GM19467 (cell line): ENCODE measurements around the gene CHST15.

Experiments
- ATAC-seq: cut with Tn5 transposase; IDR thresholded peaks from one replicate; pipeline ENCODE4 v1.9.1; 2021; ENCODE audit warnings: mild to moderate bottlenecking, moderate library complexity; ENCODE audit not compliant: unreplicated experiment

The CHST15 gene

DNA sequence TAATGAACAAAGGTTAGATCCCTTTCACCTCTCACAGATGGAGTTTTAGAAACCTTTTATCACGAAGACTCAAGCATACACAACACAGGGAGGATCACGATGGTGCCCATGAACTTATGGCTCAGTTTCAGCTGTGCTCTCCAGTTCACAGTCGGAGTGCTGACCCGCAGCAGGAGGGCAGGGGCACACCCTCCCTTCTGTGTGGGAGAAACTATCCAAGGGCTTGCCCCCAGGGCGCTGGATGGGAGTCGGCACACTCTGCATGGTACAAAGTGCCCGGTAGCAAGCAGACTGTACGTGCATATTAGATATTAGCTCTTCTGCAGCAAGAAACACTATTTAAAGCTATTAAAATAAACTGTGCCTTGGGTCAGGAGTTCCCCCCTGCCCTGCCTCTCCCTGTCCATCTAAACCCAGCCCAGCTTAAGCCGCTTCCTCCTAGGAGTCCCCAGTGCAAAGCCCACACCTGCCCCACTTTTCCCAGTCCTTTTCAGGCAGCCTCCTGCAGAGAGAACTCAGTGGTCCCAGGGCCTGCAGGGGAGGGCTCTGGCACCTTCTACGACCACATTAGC is 76.5 kb downstream of the CHST15 start:
- ATAC-seq = no peak

DNA sequence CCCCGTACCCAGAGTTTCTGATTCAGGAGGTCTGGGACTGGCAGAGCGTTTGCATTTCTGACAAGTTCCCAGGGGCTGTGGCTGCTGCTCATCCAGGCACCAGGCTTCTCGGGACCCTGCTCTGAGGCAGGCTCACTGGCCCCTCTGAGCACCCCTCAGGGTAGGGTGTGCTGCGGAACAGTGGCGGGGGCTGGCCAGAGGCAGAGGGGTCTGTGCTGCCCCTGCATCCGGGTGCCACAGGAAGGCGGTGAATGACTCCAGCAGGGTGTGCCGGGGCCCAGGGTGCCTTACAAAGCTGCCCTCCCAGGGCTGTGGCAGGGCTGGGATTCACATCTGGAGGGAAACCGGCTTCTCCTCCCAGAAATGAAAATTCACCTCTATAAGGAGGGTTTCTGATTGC is 77.4 kb downstream of the CHST15 start:
- ATAC-seq = no peak

DNA sequence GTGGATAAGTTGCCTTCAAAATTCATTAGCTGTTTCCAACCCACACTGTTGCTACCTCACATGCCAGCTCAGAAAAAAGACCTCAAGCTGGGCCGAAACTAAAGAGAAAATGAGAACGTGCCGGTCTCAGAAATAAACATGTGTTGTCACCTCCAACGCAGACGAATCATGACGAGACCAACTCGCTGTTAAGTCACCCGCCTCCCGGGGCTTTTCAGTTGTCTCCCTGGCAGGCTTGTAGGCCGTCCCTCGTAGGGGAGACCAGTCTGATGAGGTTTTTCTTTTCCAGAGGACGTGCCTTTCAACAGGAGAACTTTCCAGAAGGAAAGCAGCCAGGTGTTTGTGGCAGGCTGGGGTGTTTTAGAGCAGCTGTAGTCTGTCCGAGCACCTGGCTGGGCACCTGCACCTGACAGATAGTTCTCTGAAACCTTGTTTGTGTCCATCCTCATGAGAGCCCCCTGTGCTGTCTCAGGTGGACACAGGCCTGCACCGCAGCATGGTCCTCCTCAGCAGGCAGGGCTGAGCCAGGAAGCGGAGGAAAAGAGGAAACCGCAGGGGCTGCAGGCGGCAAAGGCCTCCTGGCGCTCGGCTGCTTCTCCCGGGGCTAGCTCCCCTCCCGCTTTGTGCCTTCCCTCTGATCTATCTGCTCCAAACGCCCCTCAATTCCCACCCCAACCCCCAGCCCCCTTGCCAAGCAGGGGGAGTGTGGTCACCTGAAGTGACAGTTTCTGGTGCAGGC is 78.8 kb downstream of the CHST15 start:
- no peak for ATAC-seq

DNA sequence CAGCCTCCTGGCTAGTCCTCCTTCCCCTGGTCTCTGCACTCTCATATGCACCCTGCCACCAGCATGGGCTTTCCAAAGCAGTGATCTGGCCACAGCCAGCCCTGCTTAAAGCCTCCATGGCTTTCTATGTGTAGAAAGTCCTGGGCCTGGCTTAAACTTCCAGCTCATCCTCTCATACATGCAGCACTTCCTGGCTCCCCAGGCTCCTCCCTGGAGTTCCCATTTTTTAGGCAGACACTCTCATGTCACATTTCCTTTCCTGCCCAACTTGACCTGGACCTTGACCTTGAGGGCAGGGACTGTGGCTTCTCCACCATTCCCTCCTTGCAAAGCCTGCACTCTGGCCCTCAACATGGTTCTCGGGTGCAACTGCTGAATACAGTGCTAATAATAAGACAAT is 79.5 kb downstream of the CHST15 start:
- ATAC-seq = no peak

DNA sequence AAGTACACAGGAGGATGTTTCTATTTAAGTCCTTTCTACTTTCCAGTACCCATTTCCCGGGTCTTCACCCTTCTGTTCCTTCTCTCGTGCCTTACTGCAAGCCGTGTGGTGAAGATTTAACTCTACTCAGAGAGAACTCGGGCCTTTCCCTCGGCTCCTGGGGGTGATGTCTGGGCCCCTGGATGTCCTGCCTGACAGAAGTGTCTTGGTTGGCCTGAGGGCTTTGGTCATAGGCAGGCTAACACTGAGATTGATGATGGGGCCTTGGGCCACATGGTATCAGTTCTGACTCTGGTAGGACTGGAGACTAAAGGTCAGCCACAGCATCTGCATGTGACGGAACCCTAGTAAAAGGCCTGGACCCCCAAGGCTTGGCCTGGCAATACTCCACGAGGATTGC is 80.4 kb downstream of the CHST15 start:
- no peak for ATAC-seq

DNA sequence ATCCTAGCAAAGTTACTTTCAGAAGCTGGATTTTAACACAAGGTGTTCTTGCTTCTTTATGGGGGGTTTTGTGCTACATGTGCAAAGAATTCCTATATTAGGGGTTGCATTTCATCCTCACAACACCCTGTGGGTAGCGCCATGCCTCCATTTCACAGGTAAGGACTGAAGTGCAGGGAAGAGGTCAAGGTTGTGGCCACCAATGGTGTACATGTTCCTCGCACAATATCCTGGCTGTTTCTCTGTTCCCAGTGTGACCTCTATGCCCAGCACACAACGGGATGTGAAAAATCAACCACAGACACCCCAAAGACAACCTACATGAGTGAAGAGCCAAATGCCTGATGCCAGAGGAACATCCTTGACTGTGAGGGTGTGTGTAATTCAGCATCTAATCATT is 80.8 kb downstream of the CHST15 start:
- no peak for ATAC-seq

DNA sequence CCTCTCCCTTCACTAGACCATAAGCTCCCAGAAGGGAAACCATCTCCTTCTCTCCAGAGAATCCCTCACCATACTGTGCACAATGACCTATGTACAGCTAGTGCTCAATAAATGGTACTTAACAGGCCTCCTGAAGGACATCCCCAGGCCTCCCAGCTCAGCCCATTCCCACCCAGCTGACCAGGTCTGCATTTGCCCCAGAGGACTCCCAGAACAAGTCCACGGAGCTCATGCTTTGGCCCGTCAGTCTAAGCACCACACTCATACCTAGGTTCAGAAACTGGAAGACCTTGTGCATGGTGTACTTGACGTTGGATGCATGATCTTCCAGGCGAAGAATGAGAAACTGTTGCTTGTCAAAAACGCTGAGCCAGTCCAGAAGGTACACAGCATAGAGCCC is 81.3 kb downstream of the CHST15 start:
- no peak for ATAC-seq

DNA sequence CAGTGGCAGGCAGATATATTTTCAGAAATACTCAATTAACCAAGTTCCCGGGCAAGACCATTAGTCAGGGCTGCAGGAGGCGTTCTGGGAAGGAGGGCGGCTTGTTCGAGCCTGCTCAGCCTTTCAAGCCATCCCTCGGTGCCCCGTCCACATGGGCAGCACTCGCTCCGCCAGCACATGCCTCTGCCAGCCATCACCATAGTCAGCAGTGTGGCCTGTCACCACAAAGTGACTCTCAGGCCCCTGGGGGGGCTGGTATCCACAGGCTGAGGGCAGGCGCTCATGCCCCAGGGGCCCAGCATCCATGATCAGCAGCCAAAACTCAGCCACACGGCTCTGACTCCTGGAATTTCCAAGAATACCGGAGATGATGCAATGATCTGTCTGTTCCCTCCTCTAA is 81.9 kb downstream of the CHST15 start:
- no peak for ATAC-seq

DNA sequence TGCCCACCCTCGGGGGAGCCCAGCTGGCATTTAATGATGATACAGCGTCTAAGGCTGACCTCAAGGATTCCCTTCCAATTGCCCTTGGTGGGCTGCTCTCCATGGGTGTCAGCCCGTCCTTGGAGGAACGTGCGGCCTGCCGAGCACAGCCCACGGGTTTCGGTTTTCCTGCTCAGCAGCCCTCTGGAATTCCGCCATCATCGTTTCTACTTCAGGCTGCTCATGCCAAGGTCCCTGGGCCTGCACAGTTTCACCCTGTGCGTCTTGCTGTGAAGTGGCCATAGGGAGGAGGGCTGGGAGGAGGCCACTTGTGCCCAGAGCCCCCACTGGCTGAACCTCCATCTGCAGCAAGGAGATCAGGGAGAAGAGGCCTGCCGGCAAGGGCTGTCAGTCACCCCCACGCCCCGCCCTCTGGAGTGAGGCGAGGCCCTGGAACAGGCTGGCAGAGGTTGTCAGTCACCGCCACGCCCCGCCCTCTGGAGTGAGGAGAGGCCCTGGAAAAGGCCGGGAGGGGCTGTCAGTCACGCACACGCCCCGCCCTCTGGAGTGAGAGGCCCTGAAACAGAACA is 82.8 kb downstream of the CHST15 start:
- ATAC-seq = no peak

DNA sequence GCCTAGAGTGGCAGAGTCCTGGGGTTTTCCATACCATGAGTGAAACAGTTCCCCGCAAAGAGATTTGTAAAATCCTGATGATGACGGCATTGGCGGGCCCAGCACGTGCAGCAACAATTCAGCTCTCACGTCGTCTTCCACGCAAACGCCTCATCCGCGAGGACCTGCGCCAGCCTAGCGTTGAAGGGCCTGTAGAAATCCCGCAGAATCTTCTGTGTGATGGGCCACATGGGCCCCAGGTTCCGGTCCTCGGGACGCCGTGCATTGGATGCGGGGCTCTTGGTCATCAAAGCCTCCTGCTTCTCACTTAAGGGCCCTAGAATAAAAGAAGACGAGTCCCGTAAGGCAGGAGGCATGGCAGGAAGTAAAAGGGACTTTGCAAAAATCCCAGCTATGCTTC is 83.4 kb downstream of the CHST15 start:
- ATAC-seq = no peak

DNA sequence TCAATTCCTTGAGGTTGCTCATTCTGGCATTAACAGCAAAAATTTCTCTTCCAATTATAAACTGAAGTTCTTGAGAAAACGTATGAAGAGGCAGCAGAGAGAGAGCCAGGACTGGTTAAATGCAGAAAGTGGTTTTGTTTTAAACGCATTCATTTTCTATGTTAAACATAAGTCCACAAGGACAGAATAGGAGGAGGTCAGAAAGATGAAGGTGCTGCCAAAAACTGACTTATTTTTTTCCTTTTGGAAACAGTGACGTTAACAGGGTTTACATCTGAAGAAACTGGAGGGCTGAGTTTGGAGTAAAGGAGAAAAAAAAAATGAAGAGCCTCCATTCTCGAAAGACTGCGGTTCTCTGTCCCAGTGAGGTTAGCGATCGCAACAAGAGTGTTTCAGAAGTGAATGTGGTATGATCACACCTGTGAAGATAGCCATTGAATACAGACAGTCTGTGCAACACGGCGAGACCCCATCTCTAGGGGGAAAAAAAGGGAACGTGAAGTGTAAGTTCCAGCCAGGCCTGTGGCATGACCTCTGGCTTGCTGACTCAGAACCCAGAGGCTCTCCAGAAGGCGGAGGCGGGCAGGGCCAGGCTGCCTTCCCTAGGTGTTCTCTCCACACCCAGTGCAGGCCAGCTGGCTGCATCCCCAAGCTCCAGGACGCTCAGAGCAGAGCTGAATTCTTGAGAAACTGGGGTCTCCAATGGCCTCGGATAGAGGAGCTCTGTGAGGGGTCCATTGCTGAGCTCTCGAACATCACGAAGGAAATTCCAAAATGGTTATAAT is 84.0 kb downstream of the CHST15 start:
- ATAC-seq = no peak

DNA sequence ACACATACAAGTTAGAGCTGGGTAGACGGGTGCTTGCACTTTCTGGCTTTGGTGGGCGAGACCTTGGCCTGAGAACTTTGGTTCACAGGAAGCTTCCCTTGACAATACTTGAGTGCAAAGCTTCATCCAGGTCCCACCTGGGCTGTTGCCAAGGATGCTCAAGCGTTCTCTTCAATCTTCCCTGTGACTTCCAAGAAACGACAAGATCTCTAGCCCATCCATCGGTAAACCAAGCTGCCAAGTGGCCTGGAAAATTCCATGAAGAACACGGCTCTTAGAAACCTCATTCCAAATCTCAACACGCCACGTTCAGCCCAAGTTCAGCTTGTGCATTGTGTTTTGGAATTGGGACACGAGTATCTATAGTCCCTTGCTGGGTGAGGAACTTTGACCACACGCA is 84.7 kb downstream of the CHST15 start:
- no peak for ATAC-seq

DNA sequence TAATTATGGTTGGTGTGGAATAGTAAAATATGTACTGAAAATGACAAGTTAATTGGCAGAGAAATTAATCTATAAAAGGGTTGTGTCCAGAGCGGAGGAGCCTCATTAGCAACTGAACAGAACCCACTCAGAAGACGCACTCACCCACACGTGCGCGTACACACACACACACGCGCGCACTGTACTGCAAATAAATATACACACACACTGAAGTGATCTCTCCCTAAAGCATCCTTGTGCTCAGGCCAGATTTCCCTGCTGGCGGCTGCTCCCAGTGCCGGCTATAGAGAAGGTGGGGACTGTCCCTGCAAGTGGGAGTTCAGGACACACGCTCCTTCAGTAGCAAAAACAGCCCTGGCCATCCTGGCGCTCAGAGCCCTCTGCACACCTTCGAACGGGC is 85.2 kb downstream of the CHST15 start:
- ATAC-seq = no peak

DNA sequence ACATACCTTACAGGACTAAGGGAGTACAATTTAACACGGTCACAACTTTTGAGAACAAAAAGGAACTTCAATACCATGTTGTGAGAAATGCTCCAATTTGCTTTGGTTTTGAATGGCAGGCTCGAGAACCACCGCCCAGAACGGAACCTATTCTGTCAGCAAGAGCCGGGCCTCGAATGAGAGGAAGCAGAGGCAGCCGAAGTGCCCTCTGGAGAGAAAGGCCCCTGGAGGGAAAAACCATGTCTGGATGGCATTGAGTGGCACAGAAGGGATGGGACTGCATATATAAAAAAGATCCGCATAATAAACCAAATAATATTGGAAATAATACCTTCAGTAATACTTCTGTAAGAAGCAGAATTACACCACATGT is 85.6 kb downstream of the CHST15 start:
- no peak for ATAC-seq

DNA sequence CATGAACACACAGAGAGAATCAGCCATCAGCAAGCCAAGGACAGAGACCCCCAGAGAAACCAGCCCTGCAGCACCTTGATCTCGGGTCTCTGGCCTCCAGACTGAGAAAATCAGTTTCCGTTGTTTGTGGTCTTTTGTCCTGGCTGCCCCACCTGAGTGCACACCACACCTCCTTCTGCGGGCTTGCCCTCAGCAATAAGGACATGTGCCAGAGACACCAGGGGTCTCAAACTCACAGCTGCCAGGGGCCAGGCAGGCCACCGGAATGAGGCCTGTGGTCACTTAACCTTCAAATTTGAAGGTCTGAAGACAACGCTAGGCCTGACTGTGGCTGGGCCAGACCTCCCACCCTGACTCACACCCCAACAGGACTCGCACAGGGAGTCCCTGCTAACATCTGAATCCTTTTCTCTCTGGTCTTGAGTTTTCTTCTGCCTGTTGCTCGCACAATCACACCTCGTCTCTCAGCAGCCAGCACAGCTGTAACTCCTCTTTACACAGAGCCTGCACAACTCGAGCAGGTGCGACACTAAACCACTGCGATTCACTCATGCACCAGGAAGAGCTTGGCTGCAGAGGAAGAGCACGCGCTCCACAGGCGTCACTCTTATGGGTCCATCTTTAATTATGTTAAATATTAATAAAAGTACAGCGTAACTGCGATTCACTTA is 86.2 kb downstream of the CHST15 start:
- no peak for ATAC-seq

DNA sequence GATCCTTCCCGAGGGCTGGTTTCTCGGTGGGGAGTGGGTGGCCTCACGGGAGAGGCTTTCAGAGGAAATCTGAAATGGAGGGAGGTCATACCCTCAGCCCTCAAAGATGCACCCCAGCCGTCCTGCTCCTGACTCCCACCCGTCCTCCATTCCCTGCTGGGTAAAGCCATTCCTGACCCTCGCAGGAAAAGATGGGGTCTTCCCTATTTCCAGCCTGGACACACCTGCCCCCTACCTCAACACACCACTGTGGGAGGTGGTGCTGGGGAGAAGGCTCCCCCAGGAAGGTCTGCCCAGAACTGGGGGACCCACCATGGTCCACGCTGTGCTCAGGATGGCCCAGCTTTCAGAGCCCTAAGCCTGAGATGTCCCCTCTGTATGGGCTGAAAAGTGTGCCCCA is 86.9 kb downstream of the CHST15 start:
- ATAC-seq = no peak

DNA sequence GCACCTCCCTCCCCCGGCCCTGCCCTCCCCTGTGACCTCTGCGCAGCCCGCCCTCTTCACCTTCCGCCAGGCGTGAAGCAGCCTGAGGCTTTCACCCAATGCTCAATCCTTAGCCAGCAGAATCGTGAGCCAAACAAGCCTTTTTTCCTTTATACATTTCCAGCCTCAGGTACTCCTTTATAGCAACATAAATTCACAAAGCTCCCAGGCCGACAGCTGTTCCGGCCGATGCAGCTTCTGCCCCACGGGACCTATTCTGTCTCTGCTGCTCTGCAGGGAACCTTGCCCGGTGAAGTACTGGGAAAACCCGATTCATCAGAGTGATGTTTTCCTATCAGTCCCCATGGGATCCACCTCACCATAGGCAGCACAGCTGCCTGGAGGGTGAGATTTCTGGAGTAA is 87.4 kb downstream of the CHST15 start:
- ATAC-seq = no peak

DNA sequence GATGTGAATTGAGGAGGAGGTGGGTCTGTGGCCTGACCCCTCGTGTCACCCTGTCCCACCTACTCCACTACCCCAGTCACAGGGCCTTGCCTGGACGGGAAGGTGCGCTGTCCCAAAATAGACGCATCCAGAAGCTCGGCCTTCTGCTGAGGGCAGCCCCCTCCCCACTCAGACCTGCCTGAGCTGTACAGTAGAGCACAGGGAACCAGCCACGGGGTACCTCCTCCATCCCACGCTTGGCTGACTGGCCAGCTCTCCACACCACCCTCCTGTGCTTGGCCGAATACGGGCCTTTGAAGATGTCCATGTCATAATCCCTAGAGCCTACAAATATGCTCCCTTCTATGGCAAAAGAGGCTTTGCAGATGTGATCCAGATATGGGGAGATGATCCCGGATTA is 88.3 kb downstream of the CHST15 start:
- no peak for ATAC-seq

DNA sequence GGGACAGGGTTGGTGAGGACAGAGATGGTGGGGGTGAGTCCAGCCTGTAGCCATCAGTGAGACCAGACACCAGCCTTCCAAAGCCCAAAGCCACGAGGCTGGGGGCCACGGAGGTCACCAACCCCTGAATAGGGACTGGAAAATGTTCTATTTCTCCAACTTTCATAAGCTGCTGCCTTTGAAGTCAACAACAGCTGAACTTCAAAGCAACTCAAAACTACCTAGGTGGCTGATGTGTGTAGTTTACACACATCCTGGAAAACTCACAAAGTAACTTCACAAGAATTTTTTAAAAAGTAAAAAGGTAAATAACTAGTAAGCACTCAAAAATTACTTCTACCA is 88.8 kb downstream of the CHST15 start:
- no peak for ATAC-seq

DNA sequence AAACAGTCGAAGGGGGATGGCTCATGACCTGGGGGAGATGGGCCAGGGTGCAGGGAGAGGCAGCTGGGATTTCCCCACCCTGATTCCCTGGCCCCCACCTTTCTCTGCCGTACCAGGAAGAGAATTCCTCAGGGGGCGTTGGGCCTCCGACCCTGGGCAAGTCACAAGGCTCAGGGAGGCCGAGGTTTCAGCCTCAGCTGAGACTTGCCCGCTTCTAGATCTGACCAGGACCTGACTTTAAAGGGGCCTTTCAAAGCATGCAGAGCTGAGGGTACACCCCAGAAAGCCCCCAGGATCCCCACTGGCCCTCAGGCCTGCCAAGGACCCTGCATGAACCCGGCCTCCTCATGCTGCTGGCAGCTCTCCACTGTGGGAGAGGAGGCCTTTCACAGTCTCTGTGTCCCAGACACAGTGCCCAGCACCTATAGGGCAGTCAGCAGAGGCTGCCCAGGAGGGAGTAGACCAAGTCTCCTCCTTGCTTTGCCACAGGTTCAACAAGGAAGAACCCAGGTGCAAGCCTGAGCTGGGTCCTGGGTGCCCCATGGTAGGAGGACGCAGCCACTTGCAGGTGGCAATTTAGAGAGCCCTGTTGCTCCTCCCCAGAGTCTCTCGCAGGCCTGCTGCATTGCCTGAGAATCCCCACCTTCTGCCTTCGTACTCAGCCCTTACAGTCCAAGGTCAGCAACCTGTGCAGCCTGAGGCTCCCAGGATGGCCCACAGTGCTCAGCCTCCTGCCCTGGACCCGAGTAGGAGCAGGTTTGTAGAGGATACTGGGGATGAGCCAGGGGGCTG is 89.3 kb downstream of the CHST15 start:
- ATAC-seq = no peak

DNA sequence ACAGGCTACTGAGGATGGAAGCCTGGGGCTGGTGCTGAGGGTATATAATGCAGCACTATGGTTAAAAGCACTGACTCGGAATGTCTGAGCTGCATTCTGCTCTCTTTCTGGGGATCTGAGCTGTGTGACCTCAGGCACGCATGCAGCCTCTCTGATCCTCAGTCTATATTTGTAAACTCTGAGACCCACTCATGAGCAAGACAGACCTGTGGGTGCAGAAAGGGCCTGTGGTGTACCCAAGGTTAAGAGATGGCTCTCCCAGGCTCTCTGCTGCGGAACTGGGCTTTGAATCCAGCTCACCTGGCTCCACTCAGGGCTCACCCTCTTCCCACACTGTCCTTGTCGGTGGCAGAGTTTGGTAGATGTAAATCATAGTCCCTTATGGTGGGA is 89.9 kb downstream of the CHST15 start:
- no peak for ATAC-seq
